ENCODE measurements around the gene HIGD1C.

- TF ChIP-seq TAF1 (IDR thresholded peaks at IDR 0.05; ENCODE audit: low read depth, low read length) (no peak), POLR2A (IDR thresholded peaks at IDR 0.05; ENCODE audit: low read depth, low read length) (no peak), POLR2AphosphoS5 (IDR thresholded peaks at IDR 0.05; ENCODE audit: low read depth, low read length) (no peak), POU2F2 (IDR thresholded peaks at IDR 0.05; ENCODE audit: low read depth, low read length) (no peak)
Observed at GRCh38 chr12:51000245-51000644, 47.9 kb downstream of the HIGD1C start.

All from GM12891 (cell line).